ENCODE measurements around the gene SCN2B.

SCN2B gene

DNA sequence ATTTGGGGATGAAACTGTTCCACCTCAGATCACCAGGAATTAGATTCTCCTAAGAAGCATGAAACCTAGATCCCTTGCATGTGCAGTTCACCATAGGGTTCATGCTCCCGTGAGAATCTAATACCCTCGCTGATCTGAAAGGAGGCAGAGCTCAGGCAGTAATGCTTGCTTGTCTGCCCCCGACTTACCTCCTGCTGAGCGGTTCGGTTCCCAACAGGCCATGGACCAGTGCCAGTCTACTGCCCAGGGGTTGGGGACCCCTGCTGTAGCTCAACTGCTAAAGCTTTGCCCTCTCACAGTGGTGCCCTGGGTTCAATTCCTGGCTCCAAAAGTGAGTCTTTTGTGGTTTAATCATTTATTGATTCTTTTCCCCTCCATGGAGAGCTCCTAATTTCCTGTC is 45.0 kb upstream of the SCN2B start:
- no peaks in the 10 kb centered on the region; the same call in 1 of the 2 replicates for H3K27me3 ChIP-seq (replicated peaks; ENCODE audit: control insufficient read depth, insufficient read depth, low read length)
- TF ChIP-seq, protein P1, sequence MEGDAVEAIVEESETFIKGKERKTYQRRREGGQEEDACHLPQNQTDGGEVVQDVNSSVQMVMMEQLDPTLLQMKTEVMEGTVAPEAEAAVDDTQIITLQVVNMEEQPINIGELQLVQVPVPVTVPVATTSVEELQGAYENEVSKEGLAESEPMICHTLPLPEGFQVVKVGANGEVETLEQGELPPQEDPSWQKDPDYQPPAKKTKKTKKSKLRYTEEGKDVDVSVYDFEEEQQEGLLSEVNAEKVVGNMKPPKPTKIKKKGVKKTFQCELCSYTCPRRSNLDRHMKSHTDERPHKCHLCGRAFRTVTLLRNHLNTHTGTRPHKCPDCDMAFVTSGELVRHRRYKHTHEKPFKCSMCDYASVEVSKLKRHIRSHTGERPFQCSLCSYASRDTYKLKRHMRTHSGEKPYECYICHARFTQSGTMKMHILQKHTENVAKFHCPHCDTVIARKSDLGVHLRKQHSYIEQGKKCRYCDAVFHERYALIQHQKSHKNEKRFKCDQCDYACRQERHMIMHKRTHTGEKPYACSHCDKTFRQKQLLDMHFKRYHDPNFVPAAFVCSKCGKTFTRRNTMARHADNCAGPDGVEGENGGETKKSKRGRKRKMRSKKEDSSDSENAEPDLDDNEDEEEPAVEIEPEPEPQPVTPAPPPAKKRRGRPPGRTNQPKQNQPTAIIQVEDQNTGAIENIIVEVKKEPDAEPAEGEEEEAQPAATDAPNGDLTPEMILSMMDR (IDR thresholded peaks at IDR 0.05; ENCODE audit: insufficient read depth, low read length, poor library complexity, severe bottlenecking), result no peak
- DNase-seq (ENCODE audit: extremely low read depth, insufficient read length), result no peak

DNA sequence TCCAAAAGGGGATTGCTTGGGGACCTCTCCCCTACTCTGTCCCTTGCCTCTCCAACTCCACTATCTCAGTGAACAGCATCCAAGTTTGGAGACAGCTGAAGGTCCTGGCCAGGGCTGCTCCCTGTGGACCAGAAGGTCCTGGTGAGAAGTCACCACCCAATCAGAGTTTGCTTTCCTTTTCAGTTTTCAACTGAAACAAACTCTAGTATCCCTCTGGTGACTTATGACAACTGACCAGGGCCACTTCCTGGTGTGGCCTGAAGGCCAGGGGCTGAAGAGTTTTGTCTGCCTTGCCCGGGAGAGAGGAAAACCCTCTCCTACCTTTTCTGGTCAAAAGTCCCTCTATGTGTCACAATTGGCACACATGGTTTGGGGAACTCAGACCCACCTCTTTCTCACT is 43.3 kb upstream of the SCN2B start:
- TF ChIP-seq, protein P1 (IDR thresholded peaks at IDR 0.05; ENCODE audit: insufficient read depth, low read length, poor library complexity, severe bottlenecking), result no peak
- H3K4me3 ChIP-seq (replicated peaks; ENCODE audit: low read depth, low read length), result no peak overlapping the region
- no peaks in the 10 kb centered on the region; the same call in 1 of the 2 replicates for H3K27me3 ChIP-seq (replicated peaks; ENCODE audit: control insufficient read depth, insufficient read depth, low read length)
- no peaks in the 10 kb centered on the region for H3K36me3 ChIP-seq (ENCODE audit: control insufficient read depth, insufficient read depth, low read length)
- no peak for DNase-seq (ENCODE audit: extremely low read depth, insufficient read length)

More for the DNA sequence above, 45.0 kb upstream of the SCN2B start:
- H3K36me3 ChIP-seq (ENCODE audit: control insufficient read depth, insufficient read depth, low read length), result no peaks in the 10 kb centered on the region
- no peak overlapping the region for H3K4me3 ChIP-seq (replicated peaks; ENCODE audit: low read depth, low read length)

- Histone ChIP-seq H3K4me3 (replicated peaks; ENCODE audit: low read depth, low read length) (no peak overlapping the region), H3K27me3 (replicated peaks; ENCODE audit: control insufficient read depth, insufficient read depth, low read length) (no peaks in the 10 kb centered on the region; the same call in 1 of the 2 replicates), H3K36me3 (ENCODE audit: control insufficient read depth, insufficient read depth, low read length) (no peaks in the 10 kb centered on the region)
- TF ChIP-seq, protein P1 (IDR thresholded peaks at IDR 0.05; ENCODE audit: insufficient read depth, low read length, poor library complexity, severe bottlenecking), result no peak
- DNase-seq (ENCODE audit: extremely low read depth, insufficient read length), result no peak
Measured at GRCh38 chr11:118219244-118219643, 42.8 kb upstream of the SCN2B start.

- DNase-seq (ENCODE audit: extremely low read depth, insufficient read length), result no peak
- Histone ChIP-seq H3K27me3 (replicated peaks; ENCODE audit: control insufficient read depth, insufficient read depth, low read length) (no peaks in the 10 kb centered on the region; the same call in 1 of the 2 replicates), H3K36me3 (ENCODE audit: control insufficient read depth, insufficient read depth, low read length) (no peaks in the 10 kb centered on the region), H3K4me3 (replicated peaks; ENCODE audit: low read depth, low read length) (no peak overlapping the region)
- TF ChIP-seq, protein P1 (IDR thresholded peaks at IDR 0.05; ENCODE audit: insufficient read depth, low read length, poor library complexity, severe bottlenecking), result no peak
Measured at GRCh38 chr11:118217575-118217974, 41.1 kb upstream of the SCN2B start.

GRCh38 chr11:118216621-118217481 is 40.4 kb upstream of the SCN2B start:
- H3K27me3 ChIP-seq (replicated peaks; ENCODE audit: control insufficient read depth, insufficient read depth, low read length), result no peaks in the 10 kb centered on the region; the same call in none of the 2 replicates
- TF ChIP-seq, protein P1 (IDR thresholded peaks at IDR 0.05; ENCODE audit: insufficient read depth, low read length, poor library complexity, severe bottlenecking), result no peak
- no peak overlapping the region for H3K4me3 ChIP-seq (replicated peaks; ENCODE audit: low read depth, low read length)
- DNase-seq (ENCODE audit: extremely low read depth, insufficient read length), result peak; percentile 47
- no peaks in the 10 kb centered on the region for H3K36me3 ChIP-seq (ENCODE audit: control insufficient read depth, insufficient read depth, low read length)

Data from GM06990 (cell line).